Esophagus muscularis mucosa (tissue), 3 donors: Measurements from ENCODE around the gene PRKAR1B.

Source experiments
- POLR2A ChIP-seq: fragments of 450-650 bp; IDR thresholded peaks from one replicate; pipeline ENCODE4 v1.6.1; 2017; ENCODE audit warnings: antibody characterized with exemption, moderate library complexity, mild to moderate bottlenecking, low read depth
- TF ChIP-seq, protein P1 (sequence below), 3 experiments: fragments of 200-600 bp in 2 of 3; fragments of 450-650 bp in 1 of 3; sonication (generic) in 2 of 3; IDR thresholded peaks; one replicate each; pipeline ENCODE4 v1.5.1; 2017 to 2019; ENCODE audit warnings: antibody characterized with exemption in 3 of 3, mild to moderate bottlenecking in 2 of 3, moderate library complexity in 1 of 3

- TF ChIP-seq, protein P1, sequence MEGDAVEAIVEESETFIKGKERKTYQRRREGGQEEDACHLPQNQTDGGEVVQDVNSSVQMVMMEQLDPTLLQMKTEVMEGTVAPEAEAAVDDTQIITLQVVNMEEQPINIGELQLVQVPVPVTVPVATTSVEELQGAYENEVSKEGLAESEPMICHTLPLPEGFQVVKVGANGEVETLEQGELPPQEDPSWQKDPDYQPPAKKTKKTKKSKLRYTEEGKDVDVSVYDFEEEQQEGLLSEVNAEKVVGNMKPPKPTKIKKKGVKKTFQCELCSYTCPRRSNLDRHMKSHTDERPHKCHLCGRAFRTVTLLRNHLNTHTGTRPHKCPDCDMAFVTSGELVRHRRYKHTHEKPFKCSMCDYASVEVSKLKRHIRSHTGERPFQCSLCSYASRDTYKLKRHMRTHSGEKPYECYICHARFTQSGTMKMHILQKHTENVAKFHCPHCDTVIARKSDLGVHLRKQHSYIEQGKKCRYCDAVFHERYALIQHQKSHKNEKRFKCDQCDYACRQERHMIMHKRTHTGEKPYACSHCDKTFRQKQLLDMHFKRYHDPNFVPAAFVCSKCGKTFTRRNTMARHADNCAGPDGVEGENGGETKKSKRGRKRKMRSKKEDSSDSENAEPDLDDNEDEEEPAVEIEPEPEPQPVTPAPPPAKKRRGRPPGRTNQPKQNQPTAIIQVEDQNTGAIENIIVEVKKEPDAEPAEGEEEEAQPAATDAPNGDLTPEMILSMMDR (IDR thresholded peaks at IDR 0.05): no peak
- TF ChIP-seq POLR2A: no peak
Measured at GRCh38 chr7:713139-713457, 14.0 kb downstream of the PRKAR1B start.
